Measurements from ENCODE around the gene PALM. TPM values are rescaled to one million over a fixed set of nuclear protein-coding genes. Genes with fewer than 3 reads are reported as not detected.

PALM gene
- total RNA-seq, 1 donor, result 5.7 TPM

- no peak overlapping the region for H3K4me3 ChIP-seq (ENCODE audit: low read depth, low read length)
- no peak for DNase-seq (ENCODE audit: low read depth)
- no peak for TF ChIP-seq CTCF (IDR thresholded peaks at IDR 0.05; ENCODE audit: insufficient read depth, low read length)
These were observed 60.9 kb downstream of the PALM start for GRCh38 chr19:769616-770015.

GRCh38 chr19:771332-771785 lies 62.6 kb downstream of the PALM start:
- TF ChIP-seq CTCF (IDR thresholded peaks at IDR 0.05; ENCODE audit: insufficient read depth, low read length), result peak; percentile 68
- peak; percentile 47 for DNase-seq (ENCODE audit: low read depth)

GRCh38 chr19:772063-772462 lies 63.3 kb downstream of the PALM start:
- no peak for DNase-seq (ENCODE audit: low read depth)
- no peak for TF ChIP-seq CTCF (IDR thresholded peaks at IDR 0.05; ENCODE audit: insufficient read depth, low read length)
- H3K4me3 ChIP-seq (ENCODE audit: low read depth, low read length), result no peak overlapping the region

More at GRCh38 chr19:771332-771785, 62.6 kb downstream of the PALM start:
- no peak overlapping the region for H3K4me3 ChIP-seq (ENCODE audit: low read depth, low read length)

GRCh38 chr19:772730-773436 lies 64.1 kb downstream of the PALM start:
- no peak for TF ChIP-seq CTCF (IDR thresholded peaks at IDR 0.05; ENCODE audit: insufficient read depth, low read length)
- no peak for DNase-seq (ENCODE audit: low read depth)
- no peak overlapping the region for H3K4me3 ChIP-seq (ENCODE audit: low read depth, low read length)

GRCh38 chr19:776549-776948 lies 67.8 kb downstream of the PALM start:
- no peak for DNase-seq (ENCODE audit: low read depth)
- TF ChIP-seq CTCF (IDR thresholded peaks at IDR 0.05; ENCODE audit: insufficient read depth, low read length), result no peak
- no peak overlapping the region for H3K4me3 ChIP-seq (ENCODE audit: low read depth, low read length)

GRCh38 chr19:778910-779653 lies 70.3 kb downstream of the PALM start:
- H3K4me3 ChIP-seq (ENCODE audit: low read depth, low read length), result no peak overlapping the region
- DNase-seq (ENCODE audit: low read depth), result peak; percentile 96
- TF ChIP-seq CTCF (IDR thresholded peaks at IDR 0.05; ENCODE audit: insufficient read depth, low read length), result peak; percentile 5

Measured in fibroblast of the aortic adventitia (primary cell).